GM23338 (cell line): ENCODE measurements around the gene FBXO11. TPM values are rescaled to one million over a fixed set of nuclear protein-coding genes. Genes with fewer than 3 reads are reported as not detected.
"Not testable (repeated sequence)": the region's sequence is repeated elsewhere in the genome, so short reads cannot be mapped to it uniquely, and the experiment has no call there.

ENCODE experiments used
- ATAC-seq: fragments of 200-7000 bp; cut with Tn5 transposase; 3 replicates; pipeline ENCODE4 v1.9.1; 2020
- DNase-seq: peaks from one replicate; pipeline ENCODE4 v3.0.0-alpha.2; 2015; ENCODE audit warnings: low spot score
- H2AFZ ChIP-seq: fragments of 200-600 bp; sonication (generic); 2 replicates; pipeline ENCODE4 v1.8.0; 2016; ENCODE audit warnings: antibody characterized with exemption, mild to moderate bottlenecking, moderate library complexity
- H3F3A ChIP-seq: fragments of 200-600 bp; sonication (generic); replicated peaks from 2 replicates; pipeline ENCODE4 v1.8.0; 2017; ENCODE audit warnings: antibody characterized with exemption, mixed run types, low read depth
- H3K27ac ChIP-seq: fragments of 200-600 bp; sonication (generic); 2 replicates; pipeline ENCODE4 v1.6.1; 2016; ENCODE audit warnings: low read depth
- H3K27me3 ChIP-seq: fragments of 200-600 bp; sonication (generic); 2 replicates; pipeline ENCODE4 v1.8.0; 2016; ENCODE audit warnings: mild to moderate bottlenecking, mixed run types, moderate library complexity; ENCODE audit not compliant: insufficient read depth
- H3K36me3 ChIP-seq: fragments of 200-600 bp; sonication (generic); 2 replicates; pipeline ENCODE4 v1.8.0; 2016; ENCODE audit warnings: mild to moderate bottlenecking; ENCODE audit not compliant: insufficient read depth
- H3K4me1 ChIP-seq: fragments of 200-600 bp; sonication (generic); 2 replicates; pipeline ENCODE4 v1.8.0; 2016; ENCODE audit warnings: mild to moderate bottlenecking, moderate library complexity; ENCODE audit not compliant: insufficient read depth
- H3K4me2 ChIP-seq: fragments of 200-600 bp; sonication (generic); 2 replicates; pipeline ENCODE4 v1.7.1; 2017; ENCODE audit warnings: mixed run types
- H3K4me3 ChIP-seq: fragments of 200-600 bp; sonication (generic); 2 replicates; pipeline ENCODE4 v1.6.1; 2016; ENCODE audit warnings: mixed run types
- H3K79me2 ChIP-seq: fragments of 200-600 bp; sonication (generic); replicated peaks from 2 replicates; pipeline ENCODE4 v1.8.0; 2017; ENCODE audit warnings: mild to moderate bottlenecking; ENCODE audit not compliant: insufficient read depth
- H3K9me2 ChIP-seq: fragments of 200-600 bp; sonication (generic); 2 replicates; pipeline ENCODE4 v1.8.0; 2017; ENCODE audit not compliant: insufficient read depth
- H4K20me1 ChIP-seq: fragments of 200-600 bp; sonication (generic); replicated peaks from 2 replicates; pipeline ENCODE4 v1.8.0; 2017; ENCODE audit warnings: mild to moderate bottlenecking; ENCODE audit not compliant: insufficient read depth
- H3K27ac Mint-ChIP-seq: 2 replicates; pipeline ENCODE4 v1.8.0; 2020; ENCODE audit warnings: inconsistent platforms, mild to moderate bottlenecking, moderate library complexity, mixed read lengths
- H3K27me3 Mint-ChIP-seq: 3 replicates; pipeline ENCODE4 v1.8.0; 2022; ENCODE audit warnings: low read depth, mild to moderate bottlenecking, moderate library complexity, mixed read lengths, inconsistent platforms; ENCODE audit not compliant: insufficient read depth, poor library complexity
- H3K36me3 Mint-ChIP-seq: 3 replicates; pipeline ENCODE4 v1.8.0; 2021; ENCODE audit warnings: low read depth, mild to moderate bottlenecking, inconsistent platforms, moderate library complexity, mixed read lengths
- H3K4me1 Mint-ChIP-seq: 3 replicates; pipeline ENCODE4 v1.8.0; 2020; ENCODE audit warnings: mild to moderate bottlenecking, inconsistent platforms, mixed read lengths
- H3K4me3 Mint-ChIP-seq: 3 replicates; pipeline ENCODE4 v1.8.0; 2021; ENCODE audit warnings: moderate library complexity, mild to moderate bottlenecking, inconsistent platforms, mixed read lengths
- H3K9me3 Mint-ChIP-seq: 3 replicates; pipeline ENCODE4 v1.8.0; 2020; ENCODE audit warnings: moderate library complexity, mild to moderate bottlenecking, inconsistent platforms, mixed read lengths
- NANOG ChIP-seq: IDR thresholded peaks from 2 replicates; pipeline ENCODE4 v1.6.1; 2016; ENCODE audit warnings: antibody characterized with exemption, borderline replicate concordance
- STAT1 ChIP-seq: IDR thresholded peaks from one replicate; pipeline ENCODE4 v1.6.1; 2016; ENCODE audit warnings: antibody characterized with exemption; ENCODE audit not compliant: unreplicated experiment
- ZNF114 ChIP-seq: fragments of 250-450 bp; sonication (Bioruptor Pico); IDR thresholded peaks from 2 replicates; pipeline ENCODE4 v1.5.0; 2020; ENCODE audit warnings: mild to moderate bottlenecking, moderate library complexity
- ZNF331 ChIP-seq: fragments of 250-450 bp; sonication (Bioruptor Pico); IDR thresholded peaks from 2 replicates; pipeline ENCODE4 v1.5.0; 2020; ENCODE audit warnings: low read depth, mild to moderate bottlenecking, moderate library complexity
- polyA plus RNA-seq: library from polyadenylated mRNA; unstranded; fragments of >200 nt; fragmentation: Nextera tagmentation; extraction: Ambion mirVana; gene quantifications from 2 replicates; pipeline ENCODE4 v1.2.1, GENCODE V29; 2016
- total RNA-seq: library from RNA; depleted of rRNA; stranded (reverse); fragments of >200 nt; shearing (Covaris generic); gene quantifications from 2 replicates; pipeline ENCODE4 v1.2.3, GENCODE V29; 2014
- TF ChIP-seq, protein P1 (sequence below): IDR thresholded peaks from 2 replicates; pipeline ENCODE4 v1.6.1; 2016; ENCODE audit warnings: antibody characterized with exemption
- TF ChIP-seq, protein P2 (sequence below): IDR thresholded peaks from one replicate; pipeline ENCODE4 v1.6.1; 2018; ENCODE audit warnings: antibody characterized with exemption; ENCODE audit not compliant: unreplicated experiment
- TF ChIP-seq, protein P3 (sequence below): fragments of 250-450 bp; sonication (Bioruptor Pico); IDR thresholded peaks from 2 replicates; pipeline ENCODE4 v1.5.0; 2020; ENCODE audit warnings: mild to moderate bottlenecking, moderate library complexity

The FBXO11 gene
- total and polyA plus RNA-seq, 2 experiments from 2014 or later = 21.5 to 52.7 TPM

DNA sequence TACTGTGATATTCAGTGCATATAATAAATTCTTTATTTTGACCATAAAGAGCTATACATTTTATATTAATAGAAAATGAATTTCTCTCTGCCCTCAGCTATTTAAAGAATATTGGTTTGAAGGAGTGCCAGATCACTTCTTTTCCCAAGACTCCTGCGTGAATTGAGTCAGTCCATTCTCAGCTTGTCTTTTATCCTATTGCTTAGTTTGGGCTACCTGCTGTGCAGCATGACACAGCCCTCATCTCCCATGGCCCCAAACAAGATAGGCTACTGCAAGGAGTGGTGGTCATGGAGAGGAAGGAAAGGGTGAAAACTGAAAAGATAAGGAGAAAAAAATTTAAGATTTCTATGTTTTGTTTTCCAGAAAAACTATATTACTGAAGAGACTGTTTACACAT lies 10.1 kb upstream of the FBXO11 start:
- ATAC-seq (peak; percentile 66; the same call in 2 of the 3 replicates), DNase-seq (no peak)
- H2AFZ ChIP-seq = no peak overlapping the region
- no peak overlapping the region for H3K4me2 ChIP-seq
- no peaks in the 10 kb centered on the region for H3K79me2 ChIP-seq
- H3K9me2 ChIP-seq = no peaks in the 10 kb centered on the region
- TF ChIP-seq, protein P1, sequence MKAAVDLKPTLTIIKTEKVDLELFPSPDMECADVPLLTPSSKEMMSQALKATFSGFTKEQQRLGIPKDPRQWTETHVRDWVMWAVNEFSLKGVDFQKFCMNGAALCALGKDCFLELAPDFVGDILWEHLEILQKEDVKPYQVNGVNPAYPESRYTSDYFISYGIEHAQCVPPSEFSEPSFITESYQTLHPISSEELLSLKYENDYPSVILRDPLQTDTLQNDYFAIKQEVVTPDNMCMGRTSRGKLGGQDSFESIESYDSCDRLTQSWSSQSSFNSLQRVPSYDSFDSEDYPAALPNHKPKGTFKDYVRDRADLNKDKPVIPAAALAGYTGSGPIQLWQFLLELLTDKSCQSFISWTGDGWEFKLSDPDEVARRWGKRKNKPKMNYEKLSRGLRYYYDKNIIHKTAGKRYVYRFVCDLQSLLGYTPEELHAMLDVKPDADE = no peak
- TF ChIP-seq ZNF331 (CRISPR knock-in tag) (no peak), NANOG (no peak), STAT1 (no peak), ZNF114 (CRISPR knock-in tag) (no peak)
- TF ChIP-seq, protein P2, sequence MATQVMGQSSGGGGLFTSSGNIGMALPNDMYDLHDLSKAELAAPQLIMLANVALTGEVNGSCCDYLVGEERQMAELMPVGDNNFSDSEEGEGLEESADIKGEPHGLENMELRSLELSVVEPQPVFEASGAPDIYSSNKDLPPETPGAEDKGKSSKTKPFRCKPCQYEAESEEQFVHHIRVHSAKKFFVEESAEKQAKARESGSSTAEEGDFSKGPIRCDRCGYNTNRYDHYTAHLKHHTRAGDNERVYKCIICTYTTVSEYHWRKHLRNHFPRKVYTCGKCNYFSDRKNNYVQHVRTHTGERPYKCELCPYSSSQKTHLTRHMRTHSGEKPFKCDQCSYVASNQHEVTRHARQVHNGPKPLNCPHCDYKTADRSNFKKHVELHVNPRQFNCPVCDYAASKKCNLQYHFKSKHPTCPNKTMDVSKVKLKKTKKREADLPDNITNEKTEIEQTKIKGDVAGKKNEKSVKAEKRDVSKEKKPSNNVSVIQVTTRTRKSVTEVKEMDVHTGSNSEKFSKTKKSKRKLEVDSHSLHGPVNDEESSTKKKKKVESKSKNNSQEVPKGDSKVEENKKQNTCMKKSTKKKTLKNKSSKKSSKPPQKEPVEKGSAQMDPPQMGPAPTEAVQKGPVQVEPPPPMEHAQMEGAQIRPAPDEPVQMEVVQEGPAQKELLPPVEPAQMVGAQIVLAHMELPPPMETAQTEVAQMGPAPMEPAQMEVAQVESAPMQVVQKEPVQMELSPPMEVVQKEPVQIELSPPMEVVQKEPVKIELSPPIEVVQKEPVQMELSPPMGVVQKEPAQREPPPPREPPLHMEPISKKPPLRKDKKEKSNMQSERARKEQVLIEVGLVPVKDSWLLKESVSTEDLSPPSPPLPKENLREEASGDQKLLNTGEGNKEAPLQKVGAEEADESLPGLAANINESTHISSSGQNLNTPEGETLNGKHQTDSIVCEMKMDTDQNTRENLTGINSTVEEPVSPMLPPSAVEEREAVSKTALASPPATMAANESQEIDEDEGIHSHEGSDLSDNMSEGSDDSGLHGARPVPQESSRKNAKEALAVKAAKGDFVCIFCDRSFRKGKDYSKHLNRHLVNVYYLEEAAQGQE = no peak
- Mint-ChIP-seq H3K4me1 (peaks cover 9% of the 10 kb centered on the region), H3K27me3 (peaks cover 7% of the 10 kb centered on the region), H3K27ac (no peak overlapping the region; the same call in 1 of the 2 replicates), H3K36me3 (0 out of 3 replicates have a peak, but pooled peaks cover 5% of the 10 kb centered on the region), H3K9me3 (no peaks in the 10 kb centered on the region), H3K4me3 (no peak overlapping the region)
- no peaks in the 10 kb centered on the region for H3K36me3 ChIP-seq
- H3K27me3 ChIP-seq = no peaks in the 10 kb centered on the region
- no peaks in the 10 kb centered on the region for H4K20me1 ChIP-seq
- H3F3A ChIP-seq = no peaks in the 10 kb centered on the region
- no peak overlapping the region for H3K4me3 ChIP-seq
- H3K4me1 ChIP-seq = peaks cover 6% of the 10 kb centered on the region; the same call in 1 of the 2 replicates
- no peak overlapping the region for H3K27ac ChIP-seq

DNA sequence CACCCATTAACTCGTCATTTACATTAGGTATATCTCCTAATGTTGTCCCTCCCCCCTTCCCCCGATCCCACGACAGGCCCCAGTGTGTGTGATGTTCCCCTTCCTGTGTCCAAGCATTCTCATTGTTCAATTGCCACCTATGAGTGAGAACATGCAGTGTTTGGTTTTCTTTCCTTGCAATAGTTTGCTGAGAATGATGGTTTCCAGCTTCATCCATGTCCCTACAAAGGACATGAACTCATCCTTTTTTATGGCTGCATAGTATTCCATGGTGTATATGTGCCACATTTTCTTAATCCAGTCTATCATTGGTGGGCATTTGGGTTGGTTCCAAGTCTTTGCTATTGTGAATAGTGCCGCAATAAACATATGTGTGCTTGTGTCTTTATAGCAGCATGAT lies 4.4 kb upstream of the FBXO11 start:
- not testable (repeated sequence) for H3K27ac Mint-ChIP-seq

DNA sequence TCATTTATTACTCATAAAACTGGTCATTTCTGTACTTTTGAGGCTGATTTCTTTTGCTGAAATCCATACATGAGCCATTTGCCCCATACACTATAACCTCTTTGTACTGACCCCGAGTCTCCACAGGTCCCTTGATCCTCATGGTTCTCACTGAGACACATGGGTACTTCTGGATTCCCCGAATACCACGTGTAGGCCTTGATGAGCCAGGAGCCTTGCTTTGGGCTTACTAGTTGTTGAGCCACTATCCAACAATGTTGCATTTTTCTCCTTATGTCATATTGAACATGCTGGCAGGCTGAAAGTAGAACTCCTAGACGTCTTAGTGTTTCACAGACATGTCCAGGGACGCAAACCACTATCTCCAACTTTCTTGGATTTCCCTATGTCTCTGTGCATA lies 2.4 kb upstream of the FBXO11 start:
- Histone ChIP-seq H3K27me3 (no peaks in the 10 kb centered on the region), H3K4me2 (no peak overlapping the region), H3K4me1 (peaks cover 3% of the 10 kb centered on the region), H2AFZ (no peak overlapping the region), H3K36me3 (no peaks in the 10 kb centered on the region), H3F3A (no peaks in the 10 kb centered on the region), H4K20me1 (peaks cover 6% of the 10 kb centered on the region), H3K79me2 (peaks cover 14% of the 10 kb centered on the region), H3K9me2 (no peaks in the 10 kb centered on the region), H3K27ac (no peak overlapping the region), H3K4me3 (no peak overlapping the region)
- Mint-ChIP-seq H3K4me1 (peaks cover 7% of the 10 kb centered on the region), H3K27ac (no peak overlapping the region), H3K4me3 (no peak overlapping the region), H3K27me3 (peaks cover 15% of the 10 kb centered on the region), H3K9me3 (no peaks in the 10 kb centered on the region; the same call in 2 of the 3 replicates), H3K36me3 (peaks cover 5% of the 10 kb centered on the region; the same call in 1 of the 3 replicates)
- DNase-seq (no peak), ATAC-seq (no peak)
- TF ChIP-seq, protein P3, sequence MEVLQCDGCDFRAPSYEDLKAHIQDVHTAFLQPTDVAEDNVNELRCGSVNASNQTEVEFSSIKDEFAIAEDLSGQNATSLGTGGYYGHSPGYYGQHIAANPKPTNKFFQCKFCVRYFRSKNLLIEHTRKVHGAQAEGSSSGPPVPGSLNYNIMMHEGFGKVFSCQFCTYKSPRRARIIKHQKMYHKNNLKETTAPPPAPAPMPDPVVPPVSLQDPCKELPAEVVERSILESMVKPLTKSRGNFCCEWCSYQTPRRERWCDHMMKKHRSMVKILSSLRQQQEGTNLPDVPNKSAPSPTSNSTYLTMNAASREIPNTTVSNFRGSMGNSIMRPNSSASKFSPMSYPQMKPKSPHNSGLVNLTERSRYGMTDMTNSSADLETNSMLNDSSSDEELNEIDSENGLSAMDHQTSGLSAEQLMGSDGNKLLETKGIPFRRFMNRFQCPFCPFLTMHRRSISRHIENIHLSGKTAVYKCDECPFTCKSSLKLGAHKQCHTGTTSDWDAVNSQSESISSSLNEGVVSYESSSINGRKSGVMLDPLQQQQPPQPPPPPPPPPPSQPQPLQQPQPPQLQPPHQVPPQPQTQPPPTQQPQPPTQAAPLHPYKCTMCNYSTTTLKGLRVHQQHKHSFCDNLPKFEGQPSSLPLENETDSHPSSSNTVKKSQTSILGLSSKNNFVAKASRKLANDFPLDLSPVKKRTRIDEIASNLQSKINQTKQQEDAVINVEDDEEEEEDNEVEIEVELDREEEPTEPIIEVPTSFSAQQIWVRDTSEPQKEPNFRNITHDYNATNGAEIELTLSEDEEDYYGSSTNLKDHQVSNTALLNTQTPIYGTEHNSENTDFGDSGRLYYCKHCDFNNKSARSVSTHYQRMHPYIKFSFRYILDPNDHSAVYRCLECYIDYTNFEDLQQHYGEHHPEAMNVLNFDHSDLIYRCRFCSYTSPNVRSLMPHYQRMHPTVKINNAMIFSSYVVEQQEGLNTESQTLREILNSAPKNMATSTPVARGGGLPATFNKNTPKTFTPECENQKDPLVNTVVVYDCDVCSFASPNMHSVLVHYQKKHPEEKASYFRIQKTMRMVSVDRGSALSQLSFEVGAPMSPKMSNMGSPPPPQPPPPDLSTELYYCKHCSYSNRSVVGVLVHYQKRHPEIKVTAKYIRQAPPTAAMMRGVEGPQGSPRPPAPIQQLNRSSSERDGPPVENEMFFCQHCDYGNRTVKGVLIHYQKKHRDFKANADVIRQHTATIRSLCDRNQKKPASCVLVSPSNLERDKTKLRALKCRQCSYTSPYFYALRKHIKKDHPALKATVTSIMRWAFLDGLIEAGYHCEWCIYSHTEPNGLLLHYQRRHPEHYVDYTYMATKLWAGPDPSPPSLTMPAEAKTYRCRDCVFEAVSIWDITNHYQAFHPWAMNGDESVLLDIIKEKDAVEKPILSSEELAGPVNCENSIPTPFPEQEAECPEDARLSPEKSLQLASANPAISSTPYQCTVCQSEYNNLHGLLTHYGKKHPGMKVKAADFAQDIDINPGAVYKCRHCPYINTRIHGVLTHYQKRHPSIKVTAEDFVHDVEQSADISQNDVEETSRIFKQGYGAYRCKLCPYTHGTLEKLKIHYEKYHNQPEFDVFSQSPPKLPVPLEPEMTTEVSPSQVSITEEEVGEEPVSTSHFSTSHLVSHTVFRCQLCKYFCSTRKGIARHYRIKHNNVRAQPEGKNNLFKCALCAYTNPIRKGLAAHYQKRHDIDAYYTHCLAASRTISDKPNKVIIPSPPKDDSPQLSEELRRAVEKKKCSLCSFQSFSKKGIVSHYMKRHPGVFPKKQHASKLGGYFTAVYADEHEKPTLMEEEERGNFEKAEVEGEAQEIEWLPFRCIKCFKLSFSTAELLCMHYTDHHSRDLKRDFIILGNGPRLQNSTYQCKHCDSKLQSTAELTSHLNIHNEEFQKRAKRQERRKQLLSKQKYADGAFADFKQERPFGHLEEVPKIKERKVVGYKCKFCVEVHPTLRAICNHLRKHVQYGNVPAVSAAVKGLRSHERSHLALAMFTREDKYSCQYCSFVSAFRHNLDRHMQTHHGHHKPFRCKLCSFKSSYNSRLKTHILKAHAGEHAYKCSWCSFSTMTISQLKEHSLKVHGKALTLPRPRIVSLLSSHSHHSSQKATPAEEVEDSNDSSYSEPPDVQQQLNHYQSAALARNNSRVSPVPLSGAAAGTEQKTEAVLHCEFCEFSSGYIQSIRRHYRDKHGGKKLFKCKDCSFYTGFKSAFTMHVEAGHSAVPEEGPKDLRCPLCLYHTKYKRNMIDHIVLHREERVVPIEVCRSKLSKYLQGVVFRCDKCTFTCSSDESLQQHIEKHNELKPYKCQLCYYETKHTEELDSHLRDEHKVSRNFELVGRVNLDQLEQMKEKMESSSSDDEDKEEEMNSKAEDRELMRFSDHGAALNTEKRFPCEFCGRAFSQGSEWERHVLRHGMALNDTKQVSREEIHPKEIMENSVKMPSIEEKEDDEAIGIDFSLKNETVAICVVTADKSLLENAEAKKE (CRISPR knock-in tag) = no peak

More for the DNA sequence above, 4.4 kb upstream of the FBXO11 start:
- not testable (repeated sequence) for ATAC-seq, H3F3A ChIP-seq, H3K36me3 ChIP-seq, H4K20me1 ChIP-seq, H3K9me2 ChIP-seq, H3K79me2 ChIP-seq, H2AFZ ChIP-seq, H3K4me3 Mint-ChIP-seq, H3K4me1 ChIP-seq, H3K9me3 Mint-ChIP-seq, H3K27me3 Mint-ChIP-seq, H3K36me3 Mint-ChIP-seq, H3K4me1 Mint-ChIP-seq, H3K27me3 ChIP-seq, H3K4me2 ChIP-seq, H3K27ac ChIP-seq, H3K4me3 ChIP-seq, DNase-seq
